ENCODE measurements around the gene TF.
"Not testable (repeated sequence)": the region's sequence is repeated elsewhere in the genome, so short reads cannot be mapped to it uniquely, and the experiment has no call there.

TF gene

GRCh38 chr3:133765256-133765655 is 19.1 kb downstream of the TF start:
- no peak for DNase-seq (ENCODE audit: low read depth, low spot score)

GRCh38 chr3:133767607-133768006 is 21.4 kb downstream of the TF start:
- no peak for DNase-seq (ENCODE audit: low read depth, low spot score)

- no peak for DNase-seq (ENCODE audit: low read depth, low spot score)
Measured at GRCh38 chr3:133769536-133769935, 23.3 kb downstream of the TF start.

GRCh38 chr3:133773732-133774131 is 27.5 kb downstream of the TF start:
- DNase-seq (ENCODE audit: low read depth, low spot score) = no peak

- no peak for DNase-seq (ENCODE audit: low read depth, low spot score)
Measured at GRCh38 chr3:133775309-133775708, 29.1 kb downstream of the TF start.

- no peak for DNase-seq (ENCODE audit: low read depth, low spot score)
Measured at GRCh38 chr3:133775835-133776234, 29.6 kb downstream of the TF start.

GRCh38 chr3:133776794-133777438 is 30.7 kb downstream of the TF start:
- DNase-seq (ENCODE audit: low read depth, low spot score) = no peak

- no peak for DNase-seq (ENCODE audit: low read depth, low spot score)
Measured at GRCh38 chr3:133777807-133778568, 31.8 kb downstream of the TF start.

GRCh38 chr3:133779626-133780203 is 33.5 kb downstream of the TF start:
- DNase-seq (ENCODE audit: low read depth, low spot score) = no peak

GRCh38 chr3:133780756-133781155 is 34.6 kb downstream of the TF start:
- not testable (repeated sequence) for DNase-seq (ENCODE audit: low read depth, low spot score)

- DNase-seq (ENCODE audit: low read depth, low spot score) = no peak
Measured at GRCh38 chr3:133781570-133781969, 35.4 kb downstream of the TF start.

GRCh38 chr3:133782454-133782853 is 36.3 kb downstream of the TF start:
- no peak for DNase-seq (ENCODE audit: low read depth, low spot score)

- no peak for DNase-seq (ENCODE audit: low read depth, low spot score)
Measured at GRCh38 chr3:133783762-133784161, 37.6 kb downstream of the TF start.

- no peak for DNase-seq (ENCODE audit: low read depth, low spot score)
Measured at GRCh38 chr3:133788024-133788423, 41.8 kb downstream of the TF start.

- no peak for DNase-seq (ENCODE audit: low read depth, low spot score)
Measured at GRCh38 chr3:133792171-133792763, 46.1 kb downstream of the TF start.

- no peak for DNase-seq (ENCODE audit: low read depth, low spot score)
Measured at GRCh38 chr3:133797396-133798105, 51.4 kb downstream of the TF start.

- no peak for DNase-seq (ENCODE audit: low read depth, low spot score)
Measured at GRCh38 chr3:133799794-133800585, 53.8 kb downstream of the TF start.

- no peak for DNase-seq (ENCODE audit: low read depth, low spot score)
Measured at GRCh38 chr3:133803469-133803868, 57.3 kb downstream of the TF start.

GRCh38 chr3:133804896-133805295 is 58.7 kb downstream of the TF start:
- no peak for DNase-seq (ENCODE audit: low read depth, low spot score)

- DNase-seq (ENCODE audit: low read depth, low spot score) = no peak
Measured at GRCh38 chr3:133805384-133805701, 59.1 kb downstream of the TF start.

All from activated CD4-positive, CD25-positive, alpha-beta regulatory T cell treated with anti-CD3 and anti-CD28 coated beads, Interleukin-2, amount 50 U/mL, for 16 hours (primary cell).